HG02642 (cell line): ENCODE results near the gene NFIA.
A peak's percentile ranks its signal among the peaks of the same experiment; 100 is the strongest.

Experiments used
- ATAC-seq: cut with Tn5 transposase; IDR thresholded peaks from one replicate; pipeline ENCODE4 v1.9.1; 2021; ENCODE audit warnings: mild to moderate bottlenecking; ENCODE audit not compliant: unreplicated experiment, poor library complexity

The NFIA gene

DNA sequence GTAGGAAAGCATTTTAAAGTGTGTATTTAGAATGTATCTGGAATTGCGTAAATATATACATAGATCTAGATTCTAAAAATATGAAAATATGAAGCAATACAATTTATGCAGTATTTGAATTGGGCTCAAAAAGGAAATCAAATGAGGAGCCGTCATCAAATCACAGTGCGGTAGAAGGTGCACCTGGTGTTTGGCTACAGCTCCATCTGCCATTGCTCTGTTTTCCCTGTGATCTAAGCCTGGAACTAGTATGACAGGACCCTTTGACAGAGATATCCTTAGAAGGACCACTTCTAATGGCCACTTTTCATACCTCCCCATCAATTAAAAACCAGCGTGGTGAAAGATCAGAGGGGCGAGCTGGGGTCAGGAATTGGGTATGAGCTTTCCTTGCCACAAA lies 202.6 kb downstream of the NFIA start:
- no peak for ATAC-seq

DNA sequence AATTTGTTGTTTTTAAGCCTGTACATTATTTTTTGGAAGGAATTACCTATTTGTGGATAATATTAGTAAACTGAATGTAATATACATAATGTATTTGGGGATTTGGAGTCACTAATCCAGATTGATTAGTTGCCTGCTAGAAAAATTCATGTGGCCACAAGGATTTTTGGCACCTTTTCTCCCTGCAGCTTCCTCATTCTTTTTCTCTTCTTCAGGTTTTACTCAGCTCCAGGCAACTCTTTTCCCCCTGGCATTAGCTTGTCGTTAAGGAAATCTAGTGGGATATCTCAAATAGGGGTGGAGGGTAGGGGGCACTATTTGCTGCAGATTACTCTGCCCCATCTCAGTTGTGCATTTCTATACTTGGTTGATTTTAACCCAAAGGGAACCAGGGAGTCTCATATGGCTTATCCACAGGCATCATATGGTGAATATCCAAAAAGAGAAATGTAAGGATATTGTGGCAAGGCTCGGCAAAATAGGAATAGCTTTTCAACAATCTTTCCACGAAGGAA lies 203.1 kb downstream of the NFIA start:
- ATAC-seq = no peak

DNA sequence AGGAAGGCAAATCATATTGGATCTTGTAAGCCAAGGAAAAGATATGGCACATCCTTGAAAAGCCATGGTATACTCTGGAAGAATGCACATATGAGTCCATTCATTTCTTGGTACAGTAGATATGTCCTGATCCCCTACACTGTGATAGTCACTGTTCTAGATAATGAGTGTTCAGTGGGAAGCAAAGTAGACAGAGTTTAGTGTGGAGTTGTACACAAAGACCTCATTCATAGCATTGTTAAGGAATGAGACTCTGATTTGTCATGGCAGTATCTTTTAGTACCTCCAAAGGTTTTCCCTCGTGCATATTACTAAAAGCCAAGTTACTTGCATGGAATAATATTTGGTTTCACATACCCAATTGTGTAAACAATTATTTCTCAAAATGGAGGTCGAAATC lies 204.7 kb downstream of the NFIA start:
- no peak for ATAC-seq

DNA sequence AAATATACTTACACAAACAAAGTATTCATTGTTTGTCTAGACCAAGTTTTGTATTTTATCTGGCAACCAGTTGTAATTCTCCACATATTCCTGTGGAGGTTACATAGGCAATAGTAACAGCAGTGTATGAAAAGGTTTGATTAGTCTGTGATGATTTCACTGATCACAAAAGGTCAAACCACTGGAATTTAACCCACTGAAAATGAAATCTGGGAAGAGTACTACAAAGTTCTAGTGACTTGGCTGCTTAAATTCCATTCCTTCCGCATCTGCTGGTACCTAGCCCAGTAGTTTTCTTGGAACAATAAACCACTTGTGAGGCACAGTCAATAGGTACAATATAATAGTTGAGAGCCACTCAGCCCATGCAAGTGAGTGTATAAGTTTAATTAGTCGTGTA lies 205.4 kb downstream of the NFIA start:
- no peak for ATAC-seq

DNA sequence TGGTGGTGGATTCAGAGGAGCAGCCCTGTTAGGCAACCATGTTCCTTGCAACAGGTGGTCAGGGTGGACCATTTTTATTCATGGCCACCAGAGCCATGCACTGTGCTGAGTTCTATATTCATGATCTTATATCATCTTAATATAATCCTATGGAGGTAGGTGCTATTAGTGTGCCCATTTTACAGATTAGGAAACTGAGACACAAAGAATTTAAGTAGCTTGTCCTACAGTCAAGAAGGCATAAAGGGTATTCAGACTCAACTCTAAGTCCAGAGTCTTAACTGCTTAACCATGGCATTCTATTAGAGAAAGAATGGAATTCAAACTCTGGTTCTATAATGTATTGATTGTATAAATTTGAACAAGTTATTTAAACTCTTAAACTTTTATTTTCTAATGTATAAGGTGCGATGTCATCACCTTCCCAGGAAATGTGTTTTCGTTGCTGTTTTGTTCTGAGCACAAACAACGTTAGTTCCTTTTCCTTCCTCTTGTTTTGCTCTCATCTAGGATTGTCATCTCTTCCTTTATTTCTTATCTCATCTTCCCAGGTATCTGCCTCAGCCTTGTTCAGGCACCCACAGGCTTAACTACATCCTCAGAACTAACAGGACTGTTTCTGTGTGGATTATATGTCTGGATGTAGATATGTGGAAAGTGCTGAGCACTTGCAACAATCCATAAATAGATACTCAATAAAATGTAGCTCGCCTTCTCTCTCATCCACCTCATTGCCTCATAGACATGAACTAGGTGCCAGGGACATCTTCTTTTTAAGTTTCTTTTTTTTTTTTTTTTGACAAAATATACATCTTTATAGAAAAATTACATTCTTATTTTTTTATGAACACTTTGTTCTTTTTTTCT lies 207.1 kb downstream of the NFIA start:
- ATAC-seq = no peak

DNA sequence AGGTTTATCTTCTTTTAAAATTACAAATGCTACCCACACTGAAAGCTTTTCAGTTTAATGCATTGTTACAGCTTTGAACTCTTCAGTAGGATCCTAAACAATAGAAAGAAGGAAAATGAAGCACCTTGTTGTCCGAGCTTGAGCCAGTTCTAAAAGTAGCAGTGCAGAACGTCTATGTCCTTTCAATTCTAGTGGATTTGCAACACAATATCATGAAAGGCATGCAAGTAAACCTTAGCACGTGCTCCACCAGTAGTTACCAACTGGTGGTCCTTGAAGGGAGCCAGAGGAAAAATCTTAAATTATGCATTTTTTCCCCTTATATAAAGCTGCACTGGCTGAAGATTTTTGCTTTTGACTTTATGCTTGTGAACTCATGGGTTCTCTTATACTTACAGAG lies 208.2 kb downstream of the NFIA start:
- no peak for ATAC-seq

DNA sequence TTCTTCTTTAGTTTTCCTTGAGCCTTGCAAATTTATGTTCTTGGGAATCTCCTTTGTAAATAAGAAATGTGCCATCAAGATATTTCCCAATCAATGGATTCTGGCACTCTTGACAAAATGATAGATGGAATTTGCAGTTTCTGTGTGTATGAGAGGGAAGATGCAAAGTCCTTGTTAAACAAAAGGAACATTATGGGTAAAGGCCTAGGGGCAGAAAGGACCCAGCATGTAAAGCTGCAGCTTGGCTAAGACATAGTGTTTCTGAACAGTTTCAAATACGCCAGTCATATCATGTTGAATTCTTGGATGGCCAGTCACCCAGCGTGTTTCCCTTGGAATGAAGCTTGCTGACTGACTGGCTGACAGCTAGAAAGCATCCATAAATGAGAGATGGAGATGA lies 210.8 kb downstream of the NFIA start:
- ATAC-seq = no peak

DNA sequence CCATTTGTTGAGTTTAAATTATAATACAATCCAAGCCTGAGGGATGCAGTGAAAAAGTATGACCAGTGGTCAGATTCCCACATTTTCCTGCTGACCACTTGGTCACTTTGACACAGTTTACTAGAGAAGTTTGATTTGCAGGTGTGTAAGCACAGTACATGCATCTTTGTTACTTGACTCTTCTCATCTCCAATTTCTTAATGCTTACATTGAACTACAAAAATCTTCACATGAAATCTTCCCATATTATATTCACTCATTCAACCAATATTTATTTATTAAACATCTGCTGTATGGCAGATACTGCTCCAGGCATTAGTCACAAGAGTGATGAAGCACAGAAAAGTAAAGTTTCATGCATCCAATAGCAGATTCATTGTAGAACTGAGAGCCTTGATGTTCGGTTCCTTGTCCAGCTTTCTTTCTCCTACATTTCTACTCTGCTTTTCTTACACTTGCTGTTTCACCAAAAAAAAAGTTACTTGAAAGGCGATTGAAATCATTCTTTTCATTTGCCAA lies 211.7 kb downstream of the NFIA start:
- no peak for ATAC-seq

DNA sequence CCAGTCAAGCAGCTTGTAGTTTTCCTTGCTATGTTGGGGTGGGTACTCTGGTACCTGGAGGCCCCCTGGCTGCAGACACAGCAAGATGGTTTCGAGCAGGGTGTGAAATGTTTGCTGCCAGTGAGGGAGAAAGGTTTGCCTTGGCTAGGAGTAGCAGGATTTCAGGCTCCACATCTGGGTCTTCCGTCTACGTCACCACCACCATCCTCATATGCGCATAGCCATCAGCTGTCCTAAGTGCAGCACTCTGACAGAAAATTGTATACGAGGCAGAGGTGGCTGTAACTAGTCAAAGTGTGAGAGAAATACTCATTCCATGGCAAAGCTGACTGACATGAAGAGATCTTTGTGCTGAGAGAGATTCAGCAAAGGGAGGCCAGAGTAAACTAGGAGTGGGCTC lies 212.6 kb downstream of the NFIA start:
- no peak for ATAC-seq

DNA sequence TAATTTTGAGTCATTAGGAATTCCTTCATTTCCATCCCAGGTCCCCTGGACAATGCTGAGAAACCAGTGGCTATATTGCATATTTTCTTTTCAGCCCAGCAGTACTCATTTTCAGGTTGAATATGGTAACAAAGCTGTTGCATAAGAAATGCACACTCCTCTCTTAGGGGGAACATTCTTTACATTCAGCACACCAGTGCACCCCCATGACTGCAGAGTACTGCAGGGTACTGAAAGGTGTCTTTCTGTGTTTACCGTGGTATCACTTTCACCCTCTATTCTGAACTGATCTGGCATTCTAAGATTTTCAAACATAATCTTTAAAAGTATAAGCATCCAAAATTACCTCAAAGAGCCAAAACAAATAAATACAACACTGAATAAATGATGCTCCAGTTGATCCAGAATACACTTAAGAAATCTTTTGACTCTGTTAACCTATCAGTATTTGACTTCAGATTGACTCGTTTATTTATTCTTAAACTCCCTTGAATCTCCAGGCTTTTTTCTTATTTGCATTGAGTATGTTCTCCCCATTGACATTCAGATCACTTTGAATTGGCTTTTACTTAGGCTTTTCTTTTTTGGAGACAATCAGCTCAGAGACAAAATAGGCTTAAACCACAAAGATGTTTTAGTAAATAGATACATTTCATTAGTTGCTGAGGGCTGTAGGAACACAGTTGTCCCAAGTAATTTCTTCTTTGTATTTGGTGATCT lies 213.6 kb downstream of the NFIA start:
- no peak for ATAC-seq

DNA sequence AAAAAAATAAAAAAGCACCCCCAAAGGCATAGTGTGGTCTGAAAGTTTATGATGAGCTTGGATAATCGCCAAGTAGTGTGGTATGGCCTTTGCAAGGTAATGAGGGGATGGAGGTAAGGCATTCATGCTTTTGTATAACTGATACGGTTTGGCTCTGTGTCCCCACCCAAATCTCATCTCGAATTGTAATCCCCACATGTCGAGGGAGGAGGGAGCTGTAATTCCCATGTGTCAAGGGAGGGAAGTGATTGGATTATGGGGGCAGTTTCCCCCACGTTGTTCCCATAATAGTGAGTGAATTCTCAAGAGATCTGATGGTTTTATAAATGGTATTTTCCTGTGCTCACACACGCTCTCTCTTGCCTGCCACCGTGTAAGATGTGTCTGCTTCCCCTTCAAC lies 215.5 kb downstream of the NFIA start:
- no peak for ATAC-seq

DNA sequence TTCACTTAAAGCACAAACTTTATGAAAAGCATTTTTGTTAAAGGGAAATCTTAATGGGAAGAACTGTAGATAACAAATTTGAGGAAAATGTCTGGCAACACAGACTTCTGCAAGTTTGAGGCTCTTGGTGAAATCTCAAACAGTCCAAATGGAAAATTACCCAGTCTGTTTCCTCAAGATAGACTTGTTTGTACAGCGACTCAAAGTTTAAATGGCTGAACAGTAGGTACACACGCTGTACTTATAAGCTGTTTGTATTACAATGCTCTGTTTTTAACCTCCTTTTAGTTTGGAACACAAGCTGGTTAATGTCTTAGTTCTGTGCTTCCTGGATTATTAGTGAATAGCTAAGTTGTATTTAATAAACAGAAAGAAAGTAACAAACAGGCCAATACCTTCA lies 217.1 kb downstream of the NFIA start:
- no peak for ATAC-seq

DNA sequence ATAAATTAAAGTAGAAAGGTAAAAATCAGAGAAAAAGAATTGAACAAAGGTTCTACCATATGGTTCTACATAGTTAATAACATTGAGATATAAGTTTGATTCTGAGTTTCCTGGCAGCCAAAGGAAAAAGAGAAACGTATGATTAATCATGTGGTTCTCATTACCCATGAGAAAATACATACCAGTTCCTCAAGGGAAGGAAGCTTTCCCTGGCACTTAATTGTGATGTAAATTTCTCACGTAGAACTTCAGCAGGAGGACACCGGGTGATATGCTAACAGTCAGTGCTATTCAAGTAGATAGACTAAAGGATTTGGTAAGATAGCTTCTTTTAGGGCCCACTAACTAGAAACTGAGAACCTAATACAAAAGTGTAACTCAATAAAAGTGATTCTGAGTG lies 218.5 kb downstream of the NFIA start:
- ATAC-seq = no peak

DNA sequence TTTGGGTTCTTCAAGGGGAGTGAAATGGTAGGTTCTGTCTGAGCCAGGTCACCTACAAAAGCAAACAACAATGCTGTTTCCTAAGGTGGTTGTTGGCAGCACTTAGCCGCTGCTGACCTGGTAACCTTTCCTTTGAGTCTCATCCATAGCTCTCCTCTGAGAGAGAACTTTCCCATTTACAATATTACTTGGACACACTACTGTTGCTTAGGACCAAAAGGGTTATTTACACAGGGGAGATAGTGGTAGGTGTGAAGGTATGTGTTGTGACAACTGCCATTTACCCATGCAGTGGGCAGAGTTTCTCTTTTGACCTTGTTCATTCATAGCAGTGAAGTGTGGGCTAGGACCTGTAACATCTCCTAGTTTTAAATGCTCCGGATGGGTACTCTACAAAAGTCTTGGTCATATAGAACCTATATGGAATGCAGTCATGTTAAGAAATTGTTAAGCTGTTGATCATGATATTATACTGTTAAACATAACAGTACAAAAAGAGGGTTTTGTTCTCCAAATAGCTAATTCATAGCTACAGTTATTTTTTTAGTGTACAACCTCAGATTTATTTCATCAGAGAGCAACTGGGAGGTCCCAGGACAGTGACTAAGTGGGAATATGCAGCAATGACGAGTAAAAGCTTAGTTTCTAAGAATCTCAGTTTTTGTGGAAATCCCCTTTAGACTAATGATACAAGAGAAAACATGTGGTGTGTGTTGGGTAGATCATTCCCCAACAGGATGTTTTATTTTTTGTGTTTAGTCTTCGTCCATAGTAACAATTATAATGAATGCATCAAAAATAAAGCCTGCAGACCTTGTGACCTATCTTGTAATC lies 219.7 kb downstream of the NFIA start:
- ATAC-seq = peak; percentile 71

DNA sequence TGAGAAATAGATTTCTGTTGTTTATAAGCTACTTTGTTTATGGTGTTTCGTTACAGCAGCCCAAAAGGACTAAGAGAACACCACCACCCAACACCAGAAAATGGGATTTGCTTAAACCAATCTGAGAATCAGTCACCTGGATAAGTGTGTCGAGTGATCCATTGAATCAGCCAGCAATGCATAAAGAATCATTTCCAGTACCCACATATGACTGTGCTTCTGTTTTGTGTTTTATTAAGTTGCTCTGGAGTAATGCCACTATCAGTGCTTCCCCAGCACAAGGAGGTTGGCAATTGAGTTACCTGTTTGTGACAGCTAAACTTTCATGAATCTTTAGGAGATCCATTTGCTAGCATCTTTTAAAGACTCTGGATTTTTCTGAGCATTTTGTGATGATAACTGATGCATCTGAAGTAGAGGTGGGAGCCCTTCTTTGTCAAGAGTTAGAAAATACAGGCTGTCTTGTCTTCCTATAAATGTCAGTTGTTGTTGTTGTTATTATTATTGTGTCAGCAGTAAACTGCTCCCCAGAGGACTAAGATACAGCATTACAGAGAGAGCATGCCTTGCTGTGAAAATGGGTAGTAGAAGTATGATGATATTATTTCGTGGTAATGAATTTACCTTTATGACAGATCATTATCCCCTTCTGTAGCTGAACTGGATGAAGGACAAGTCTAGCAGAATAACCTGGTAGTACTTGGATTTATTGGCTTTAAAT lies 225.2 kb downstream of the NFIA start:
- ATAC-seq = no peak

DNA sequence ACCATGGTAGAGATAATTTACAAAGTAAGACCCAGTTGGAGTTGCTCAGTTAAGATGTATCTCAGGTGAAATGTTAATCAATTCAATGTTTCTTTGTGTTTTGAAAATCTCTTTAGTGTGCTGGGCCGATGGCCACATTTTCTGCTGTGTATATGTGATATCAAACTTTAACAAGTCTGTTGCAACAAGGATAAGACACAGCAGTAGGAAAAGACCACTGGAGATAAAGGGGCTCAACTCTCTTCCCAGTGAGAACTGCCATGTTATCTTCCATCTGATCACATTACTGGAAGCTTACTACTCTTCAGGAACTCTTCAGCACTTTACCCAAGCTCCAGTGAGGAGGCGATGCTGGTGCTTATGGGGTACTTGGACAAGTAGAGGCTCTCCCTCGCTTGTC lies 227.7 kb downstream of the NFIA start:
- no peak for ATAC-seq

DNA sequence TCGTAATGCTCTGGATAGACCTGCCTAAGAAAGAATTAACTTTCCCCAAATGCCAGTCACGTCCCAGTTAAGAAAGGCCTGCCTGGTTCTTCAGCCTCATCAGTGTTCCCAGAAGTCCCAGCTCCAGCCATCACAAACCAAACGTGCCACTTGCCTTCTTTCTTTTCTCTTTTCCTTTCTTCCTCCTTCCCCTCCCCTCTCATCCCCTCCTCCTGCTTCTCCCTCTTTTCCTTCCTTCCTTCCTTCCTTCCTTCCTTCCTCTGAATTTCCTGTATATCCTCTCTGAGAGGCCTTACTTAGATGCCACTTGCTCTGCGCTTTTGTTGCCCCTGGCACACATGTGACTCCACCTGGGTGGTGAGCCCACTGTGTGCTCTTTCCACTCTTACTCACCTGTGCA lies 228.2 kb downstream of the NFIA start:
- ATAC-seq = no peak

DNA sequence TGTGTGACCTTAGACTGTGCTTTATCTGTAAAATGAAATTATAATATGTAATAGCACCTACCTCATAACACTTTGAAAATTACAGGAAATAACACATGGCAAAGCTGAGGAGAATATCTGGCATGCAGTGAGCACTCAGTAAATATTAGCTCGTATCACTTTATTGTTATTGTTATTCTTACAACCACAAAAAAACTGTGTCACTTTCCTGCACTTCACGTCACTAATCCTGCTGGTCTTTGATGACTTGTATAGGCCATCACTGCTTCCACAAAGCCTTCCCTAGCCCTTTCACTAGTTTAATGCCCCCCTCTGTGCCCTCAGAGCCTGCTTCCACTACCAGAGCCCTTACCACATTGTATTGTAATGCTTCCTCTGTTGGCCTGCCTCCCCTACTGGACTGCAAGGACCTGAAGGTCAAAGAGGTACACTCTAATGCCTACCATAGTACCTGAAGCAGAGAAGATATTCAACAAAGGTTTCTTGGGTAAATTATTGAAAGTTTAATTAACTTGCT lies 231.6 kb downstream of the NFIA start:
- ATAC-seq = no peak

DNA sequence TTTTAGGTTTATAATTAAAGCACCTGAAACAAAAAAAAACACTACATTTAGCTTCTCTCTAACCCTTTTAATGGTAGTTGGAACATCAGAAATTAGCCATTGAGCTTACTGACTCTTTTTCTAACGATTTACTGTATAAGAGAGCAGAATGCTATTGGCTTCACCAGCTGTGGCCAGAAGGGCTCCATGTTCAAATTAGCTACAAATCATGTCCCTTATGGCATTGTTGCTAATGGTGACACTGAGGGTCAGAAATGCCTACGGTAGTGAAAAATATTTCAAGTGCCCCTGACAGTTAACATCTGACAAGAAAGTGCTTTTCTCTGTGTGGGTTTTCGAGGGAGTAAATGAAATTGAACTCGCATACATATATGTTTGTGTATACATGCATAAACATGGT lies 232.7 kb downstream of the NFIA start:
- no peak for ATAC-seq

DNA sequence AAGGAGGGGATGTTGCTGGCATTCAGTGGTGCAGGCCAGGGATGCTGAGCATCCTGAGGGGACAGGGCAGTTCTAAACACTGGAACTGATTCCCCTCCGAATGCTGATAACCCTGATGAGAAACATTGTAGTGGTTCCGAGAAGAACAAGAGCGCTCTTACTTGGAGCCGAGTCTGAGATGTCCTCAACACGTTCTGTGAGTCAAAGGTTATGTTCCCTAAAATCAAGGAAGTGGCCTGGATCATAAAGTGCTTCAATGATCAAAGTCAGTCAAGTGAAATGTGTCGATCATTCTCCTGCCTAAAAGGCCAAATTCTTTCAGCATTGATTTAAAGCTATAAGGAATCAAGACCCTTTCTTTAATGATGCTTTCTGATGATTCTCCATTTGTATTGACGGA lies 234.1 kb downstream of the NFIA start:
- no peak for ATAC-seq
